Fibroblast of the aortic adventitia (primary cell): ENCODE results near the gene ARAP2. TPM values are rescaled to one million over a fixed set of nuclear protein-coding genes. Genes with fewer than 3 reads are reported as not detected.

Experiments used
- DNase-seq: peaks from one replicate; pipeline ENCODE4 v3.0.0-alpha.2; 2010; ENCODE audit warnings: low read depth
- H3K4me3 ChIP-seq: 2 replicates; pipeline ENCODE4 v1.5.1; 2011; ENCODE audit warnings: low read depth, mild to moderate bottlenecking, control low read depth, low read length, moderate library complexity
- total RNA-seq: library from RNA; depleted of rRNA; stranded (reverse); fragments of >200 nt; gene quantifications from 2 replicates; pipeline ENCODE4 v1.2.3, GENCODE V29; 2012; ENCODE audit warnings: low replicate concordance
- TF ChIP-seq, protein P1 (sequence below): IDR thresholded peaks from 2 replicates; pipeline ENCODE4 v1.5.1; 2011; ENCODE audit warnings: mild to moderate bottlenecking, low read length, control low read depth, inconsistent platforms; ENCODE audit not compliant: insufficient read depth

ARAP2 gene
- total RNA-seq, 1 donor = 0.63 TPM

DNA sequence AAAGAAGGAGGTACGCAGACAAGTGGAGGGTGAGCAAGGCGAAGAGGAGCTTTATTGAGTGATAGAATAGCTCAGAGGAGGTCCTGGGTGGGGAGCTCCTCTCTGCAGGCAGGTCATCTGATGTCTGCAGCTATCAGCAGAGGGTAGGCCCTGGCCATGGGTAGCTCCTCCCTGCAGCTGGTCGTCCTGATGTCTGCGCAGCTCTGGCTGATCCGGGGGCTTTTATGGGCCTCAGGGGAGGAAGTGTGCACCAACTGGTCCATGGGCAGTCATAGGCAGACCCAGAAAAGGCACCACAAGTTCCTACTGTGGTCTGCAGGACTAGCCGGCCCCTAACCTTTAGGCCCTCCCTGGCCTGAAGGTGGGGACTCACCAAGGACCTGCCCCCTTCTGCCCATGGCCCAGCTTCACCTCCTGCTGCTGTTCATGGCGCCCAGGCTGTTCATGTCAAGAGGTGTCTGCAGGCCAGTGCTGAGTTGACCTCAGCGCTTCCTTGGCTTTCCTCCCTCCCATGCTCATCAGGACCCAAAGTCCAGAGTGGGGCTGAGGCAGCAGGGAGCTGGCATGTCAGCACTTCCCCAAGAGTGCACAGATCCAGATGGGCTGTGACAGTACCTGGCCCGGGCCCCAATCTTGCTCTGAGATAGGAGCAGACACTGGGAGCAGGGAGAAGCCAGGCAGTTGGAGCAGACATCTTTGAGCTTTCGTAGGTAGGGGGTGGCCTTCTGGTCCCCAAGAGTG is 46.1 kb downstream of the ARAP2 start:
- DNase-seq = no peak
- no peak overlapping the region for H3K4me3 ChIP-seq
- TF ChIP-seq, protein P1, sequence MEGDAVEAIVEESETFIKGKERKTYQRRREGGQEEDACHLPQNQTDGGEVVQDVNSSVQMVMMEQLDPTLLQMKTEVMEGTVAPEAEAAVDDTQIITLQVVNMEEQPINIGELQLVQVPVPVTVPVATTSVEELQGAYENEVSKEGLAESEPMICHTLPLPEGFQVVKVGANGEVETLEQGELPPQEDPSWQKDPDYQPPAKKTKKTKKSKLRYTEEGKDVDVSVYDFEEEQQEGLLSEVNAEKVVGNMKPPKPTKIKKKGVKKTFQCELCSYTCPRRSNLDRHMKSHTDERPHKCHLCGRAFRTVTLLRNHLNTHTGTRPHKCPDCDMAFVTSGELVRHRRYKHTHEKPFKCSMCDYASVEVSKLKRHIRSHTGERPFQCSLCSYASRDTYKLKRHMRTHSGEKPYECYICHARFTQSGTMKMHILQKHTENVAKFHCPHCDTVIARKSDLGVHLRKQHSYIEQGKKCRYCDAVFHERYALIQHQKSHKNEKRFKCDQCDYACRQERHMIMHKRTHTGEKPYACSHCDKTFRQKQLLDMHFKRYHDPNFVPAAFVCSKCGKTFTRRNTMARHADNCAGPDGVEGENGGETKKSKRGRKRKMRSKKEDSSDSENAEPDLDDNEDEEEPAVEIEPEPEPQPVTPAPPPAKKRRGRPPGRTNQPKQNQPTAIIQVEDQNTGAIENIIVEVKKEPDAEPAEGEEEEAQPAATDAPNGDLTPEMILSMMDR = no peak

DNA sequence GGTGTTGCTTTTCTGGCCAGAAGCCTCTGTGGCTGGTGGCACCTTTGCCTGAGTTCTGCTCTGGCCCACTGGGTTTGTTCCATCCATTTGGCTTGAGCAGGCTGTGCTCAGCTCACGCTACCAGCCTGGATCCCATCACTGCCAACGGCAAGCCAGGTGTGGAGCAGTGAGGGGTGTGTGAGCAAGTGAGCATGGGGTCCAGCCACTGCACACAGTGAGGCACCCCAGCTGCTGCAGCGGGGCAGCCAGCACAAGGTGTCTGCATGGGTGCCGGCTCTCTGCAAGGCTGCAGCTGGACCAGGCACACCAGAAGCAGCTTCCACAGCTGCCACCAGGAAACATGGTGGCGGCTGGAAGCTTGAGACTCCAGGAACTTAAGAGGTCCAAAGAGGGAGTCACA is 46.8 kb downstream of the ARAP2 start:
- H3K4me3 ChIP-seq = no peak overlapping the region
- no peak for DNase-seq
- TF ChIP-seq, protein P1 = no peak

DNA sequence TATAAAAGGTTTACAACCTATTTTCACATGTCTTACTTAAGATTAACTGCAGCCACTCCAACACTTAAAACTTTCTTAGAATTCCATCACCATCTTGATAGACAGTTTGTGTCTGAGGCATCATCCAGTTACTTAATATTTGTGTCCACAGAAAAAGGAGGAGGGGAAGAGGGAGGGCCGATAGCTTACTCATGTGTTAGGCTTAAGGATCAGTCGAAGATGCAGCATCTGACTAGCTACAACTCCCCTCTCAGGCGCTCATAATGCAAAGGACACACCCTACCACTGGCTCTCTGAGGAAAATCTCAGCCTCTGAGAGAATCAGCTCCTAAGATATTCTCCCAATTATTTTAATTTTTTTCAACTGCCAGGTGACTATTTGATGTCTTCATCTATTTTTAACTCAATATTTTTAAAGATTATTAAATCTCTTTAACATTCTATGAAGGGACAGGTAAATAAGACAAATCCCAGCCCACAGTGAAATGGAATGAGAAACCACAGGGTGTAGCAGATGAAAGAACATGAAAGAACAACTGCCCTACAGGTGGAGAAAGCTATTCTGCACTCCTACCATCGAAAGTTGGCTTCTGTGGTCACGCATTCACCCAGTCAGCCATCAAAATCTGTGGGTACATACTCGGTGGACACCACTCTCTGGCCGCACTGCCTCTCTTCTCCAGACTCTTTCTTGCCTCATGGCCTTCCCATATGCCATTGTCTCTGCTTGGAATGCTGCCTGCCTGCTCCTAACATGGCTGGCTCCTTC is 48.0 kb downstream of the ARAP2 start:
- DNase-seq = no peak
- TF ChIP-seq, protein P1 = no peak
- H3K4me3 ChIP-seq = no peak overlapping the region

DNA sequence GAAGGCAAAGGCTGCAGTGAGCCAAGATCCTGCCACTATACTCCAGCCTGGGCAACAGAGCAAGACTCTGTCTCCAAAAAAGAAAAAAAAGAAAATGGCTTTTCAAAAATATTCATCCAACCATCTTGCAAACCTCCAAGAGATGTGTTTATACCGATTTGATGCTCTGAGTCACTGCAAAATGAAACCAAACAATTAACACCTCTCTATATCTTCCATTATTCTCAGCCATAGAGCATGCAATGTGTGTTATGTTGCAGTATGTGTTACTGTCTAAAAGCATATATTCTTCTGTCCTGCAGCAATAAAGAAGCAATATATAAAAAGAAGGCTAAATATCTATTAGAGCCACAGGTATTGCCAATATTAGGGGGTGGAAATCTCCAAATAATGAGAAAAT is 51.4 kb downstream of the ARAP2 start:
- DNase-seq = no peak
- TF ChIP-seq, protein P1 = no peak
- no peak overlapping the region for H3K4me3 ChIP-seq

DNA sequence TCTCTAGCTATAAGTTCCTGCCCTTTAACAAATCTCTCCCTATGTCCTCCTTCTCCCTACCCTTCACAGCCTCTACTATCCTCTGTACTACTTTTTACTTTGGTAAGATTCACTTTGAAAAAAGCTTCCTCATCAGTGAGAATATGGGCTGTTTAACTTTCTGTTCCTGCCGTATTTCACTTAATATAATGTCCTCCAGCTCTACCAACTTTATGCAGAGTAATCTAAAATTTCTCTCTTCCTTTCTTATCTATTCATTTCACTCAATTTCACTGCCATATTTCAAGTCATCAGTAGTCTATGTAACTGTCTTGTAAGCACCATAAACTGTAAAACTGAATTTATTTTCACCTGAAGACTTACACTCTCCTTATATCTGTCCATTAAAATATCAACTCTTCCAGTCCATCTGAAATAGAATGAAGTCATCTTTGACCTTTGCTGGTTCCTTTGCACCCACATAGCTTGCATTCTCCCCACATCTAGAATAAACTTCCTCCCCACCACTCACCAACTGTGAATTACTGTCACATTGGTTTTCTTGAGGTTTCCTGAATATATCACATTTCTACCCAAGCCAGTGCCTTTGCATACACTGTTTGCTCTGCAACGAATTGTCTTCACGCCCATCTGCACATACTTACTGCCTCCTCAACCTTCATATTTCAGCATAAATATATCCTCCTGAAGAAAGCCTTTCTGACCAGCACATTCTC is 54.6 kb downstream of the ARAP2 start:
- TF ChIP-seq, protein P1 = no peak
- DNase-seq = no peak
- H3K4me3 ChIP-seq = no peak overlapping the region

DNA sequence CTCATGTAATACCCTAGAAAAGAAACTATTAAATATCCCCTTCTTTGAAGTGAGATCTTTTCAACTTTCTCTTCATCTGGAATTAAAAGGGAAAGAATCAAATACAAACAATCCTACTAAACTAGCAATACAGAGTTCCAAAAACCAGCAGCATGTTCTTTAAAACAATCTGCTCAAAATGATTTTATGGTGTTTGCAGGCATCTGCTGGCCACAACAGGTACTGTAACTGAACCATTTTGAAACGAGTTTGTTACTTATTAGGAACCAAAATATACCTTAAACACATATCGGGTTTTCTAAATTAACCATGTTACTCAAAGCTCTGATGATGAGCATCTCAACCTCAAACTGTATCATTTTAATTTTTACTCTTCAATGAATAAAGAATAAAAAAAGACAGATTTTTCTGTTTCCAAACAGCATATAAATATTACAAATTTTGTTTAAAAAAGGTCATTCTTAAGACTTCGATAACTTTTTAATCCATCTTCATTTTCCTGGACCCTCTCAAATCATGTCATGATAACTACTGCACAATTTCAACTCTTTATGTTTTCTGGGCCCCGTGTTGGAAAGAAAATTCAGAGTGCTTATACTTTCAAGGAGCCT is 56.5 kb downstream of the ARAP2 start:
- TF ChIP-seq, protein P1 = no peak
- DNase-seq = peak; percentile 0

More for the DNA sequence above, 56.5 kb downstream of the ARAP2 start:
- no peak overlapping the region for H3K4me3 ChIP-seq
